Retinal pigment epithelial cell (primary cell): ENCODE results near the gene KIF24.

Experiments used
- DNase-seq: peaks from one replicate; pipeline ENCODE4 v3.0.0-alpha.2; 2010; ENCODE audit warnings: low read depth
- H3K4me3 ChIP-seq: 2 replicates; pipeline ENCODE4 v1.5.1; 2011; ENCODE audit warnings: mild to moderate bottlenecking, low read length, control low read depth, moderate library complexity
- TF ChIP-seq, protein P1 (sequence below): conservative IDR thresholded peaks from 2 replicates; pipeline ENCODE4 v1.5.1; 2011; ENCODE audit warnings: low read depth, low read length, control low read depth, inconsistent platforms

KIF24 gene, protein sequence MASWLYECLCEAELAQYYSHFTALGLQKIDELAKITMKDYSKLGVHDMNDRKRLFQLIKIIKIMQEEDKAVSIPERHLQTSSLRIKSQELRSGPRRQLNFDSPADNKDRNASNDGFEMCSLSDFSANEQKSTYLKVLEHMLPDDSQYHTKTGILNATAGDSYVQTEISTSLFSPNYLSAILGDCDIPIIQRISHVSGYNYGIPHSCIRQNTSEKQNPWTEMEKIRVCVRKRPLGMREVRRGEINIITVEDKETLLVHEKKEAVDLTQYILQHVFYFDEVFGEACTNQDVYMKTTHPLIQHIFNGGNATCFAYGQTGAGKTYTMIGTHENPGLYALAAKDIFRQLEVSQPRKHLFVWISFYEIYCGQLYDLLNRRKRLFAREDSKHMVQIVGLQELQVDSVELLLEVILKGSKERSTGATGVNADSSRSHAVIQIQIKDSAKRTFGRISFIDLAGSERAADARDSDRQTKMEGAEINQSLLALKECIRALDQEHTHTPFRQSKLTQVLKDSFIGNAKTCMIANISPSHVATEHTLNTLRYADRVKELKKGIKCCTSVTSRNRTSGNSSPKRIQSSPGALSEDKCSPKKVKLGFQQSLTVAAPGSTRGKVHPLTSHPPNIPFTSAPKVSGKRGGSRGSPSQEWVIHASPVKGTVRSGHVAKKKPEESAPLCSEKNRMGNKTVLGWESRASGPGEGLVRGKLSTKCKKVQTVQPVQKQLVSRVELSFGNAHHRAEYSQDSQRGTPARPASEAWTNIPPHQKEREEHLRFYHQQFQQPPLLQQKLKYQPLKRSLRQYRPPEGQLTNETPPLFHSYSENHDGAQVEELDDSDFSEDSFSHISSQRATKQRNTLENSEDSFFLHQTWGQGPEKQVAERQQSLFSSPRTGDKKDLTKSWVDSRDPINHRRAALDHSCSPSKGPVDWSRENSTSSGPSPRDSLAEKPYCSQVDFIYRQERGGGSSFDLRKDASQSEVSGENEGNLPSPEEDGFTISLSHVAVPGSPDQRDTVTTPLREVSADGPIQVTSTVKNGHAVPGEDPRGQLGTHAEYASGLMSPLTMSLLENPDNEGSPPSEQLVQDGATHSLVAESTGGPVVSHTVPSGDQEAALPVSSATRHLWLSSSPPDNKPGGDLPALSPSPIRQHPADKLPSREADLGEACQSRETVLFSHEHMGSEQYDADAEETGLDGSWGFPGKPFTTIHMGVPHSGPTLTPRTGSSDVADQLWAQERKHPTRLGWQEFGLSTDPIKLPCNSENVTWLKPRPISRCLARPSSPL (N-terminal part only)

DNA sequence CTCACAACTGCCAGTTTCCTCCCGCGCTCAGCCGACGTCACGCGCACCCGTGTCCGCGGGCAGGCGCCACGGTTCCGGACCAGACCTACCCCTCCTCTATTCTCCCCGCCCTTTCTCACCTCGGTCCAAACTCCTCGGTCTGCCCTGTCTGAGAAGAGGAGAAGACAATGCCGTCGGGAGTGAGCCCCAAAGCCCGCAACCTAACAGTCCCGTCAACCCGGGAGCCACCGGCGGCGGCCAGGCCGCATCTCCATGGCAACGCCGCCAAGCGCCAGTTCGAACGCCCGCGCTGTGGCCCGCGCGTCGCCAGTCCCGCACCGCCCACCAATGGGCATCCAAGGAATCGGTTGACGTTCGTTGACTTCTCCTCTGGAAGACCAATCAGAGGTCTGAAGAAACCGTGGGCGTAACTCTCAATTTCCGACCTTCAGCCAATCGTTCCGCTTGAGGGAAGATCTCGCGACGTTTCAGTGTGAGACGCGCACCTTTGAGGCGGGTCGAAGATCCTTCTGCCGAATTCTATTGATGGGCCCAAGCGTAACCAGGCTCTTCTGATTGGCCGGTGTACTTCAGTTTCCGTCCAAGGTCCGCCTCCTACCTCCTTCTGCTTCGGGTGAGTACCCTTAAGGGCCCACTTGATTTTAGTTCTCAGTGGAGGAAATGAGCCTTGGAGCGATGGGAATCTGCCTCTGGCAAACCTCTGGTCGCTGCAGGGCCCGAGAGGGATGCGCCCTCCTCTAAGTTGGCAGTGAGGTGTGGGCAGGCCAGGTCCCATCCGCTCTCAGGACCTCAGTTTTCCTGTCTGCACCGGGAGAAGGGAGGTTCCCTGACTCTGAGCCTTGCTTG, at the start of gene KIF24, which contains the start of gene NUDT2:
KIF24 (minus strand) TSS at position 282 of the 846 bp plus-strand sequence. CDS start 17,922 bp downstream, outside the sequence.
NUDT2 (plus strand) TSS at position 583 of the 846 bp plus-strand sequence. CDS start 9,471 bp downstream, outside the sequence.
- peak within 1 kb of the TSS; percentile 88 for H3K4me3 ChIP-seq

DNA sequence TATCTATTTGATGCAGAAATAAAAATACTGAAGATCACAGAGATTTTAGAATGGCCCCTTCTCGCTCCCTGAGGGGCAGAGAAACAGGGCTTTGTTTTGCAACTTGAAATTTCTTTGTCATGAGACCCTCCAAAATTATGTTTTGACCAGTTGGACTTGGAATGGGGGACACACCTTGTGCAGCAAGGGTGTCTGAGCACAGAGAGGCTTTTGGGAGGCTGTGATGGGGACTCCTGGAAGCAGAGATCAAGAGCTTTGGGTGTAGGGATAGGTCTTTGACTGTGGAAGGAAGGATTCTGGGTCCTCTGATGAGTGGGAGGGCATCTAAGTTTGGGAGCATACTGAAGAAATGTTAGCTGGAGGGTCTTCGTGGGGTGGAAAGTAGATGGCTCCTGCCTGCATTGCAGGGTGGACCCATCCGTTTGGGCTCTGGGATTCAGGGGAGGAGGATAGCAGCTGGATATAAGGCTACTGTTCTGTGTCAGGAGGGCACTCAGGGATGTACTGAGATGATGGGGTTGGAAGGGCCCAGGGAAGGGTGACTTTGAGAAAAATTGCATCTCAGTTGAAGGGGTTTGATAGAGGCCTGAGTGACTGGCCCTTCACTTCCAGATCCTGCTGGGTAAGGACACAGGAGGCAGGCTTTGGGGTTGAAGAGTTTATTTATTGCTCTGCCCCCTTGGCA, 49.5 kb upstream of the KIF24 start:
- no peak for DNase-seq
- TF ChIP-seq, protein P1, sequence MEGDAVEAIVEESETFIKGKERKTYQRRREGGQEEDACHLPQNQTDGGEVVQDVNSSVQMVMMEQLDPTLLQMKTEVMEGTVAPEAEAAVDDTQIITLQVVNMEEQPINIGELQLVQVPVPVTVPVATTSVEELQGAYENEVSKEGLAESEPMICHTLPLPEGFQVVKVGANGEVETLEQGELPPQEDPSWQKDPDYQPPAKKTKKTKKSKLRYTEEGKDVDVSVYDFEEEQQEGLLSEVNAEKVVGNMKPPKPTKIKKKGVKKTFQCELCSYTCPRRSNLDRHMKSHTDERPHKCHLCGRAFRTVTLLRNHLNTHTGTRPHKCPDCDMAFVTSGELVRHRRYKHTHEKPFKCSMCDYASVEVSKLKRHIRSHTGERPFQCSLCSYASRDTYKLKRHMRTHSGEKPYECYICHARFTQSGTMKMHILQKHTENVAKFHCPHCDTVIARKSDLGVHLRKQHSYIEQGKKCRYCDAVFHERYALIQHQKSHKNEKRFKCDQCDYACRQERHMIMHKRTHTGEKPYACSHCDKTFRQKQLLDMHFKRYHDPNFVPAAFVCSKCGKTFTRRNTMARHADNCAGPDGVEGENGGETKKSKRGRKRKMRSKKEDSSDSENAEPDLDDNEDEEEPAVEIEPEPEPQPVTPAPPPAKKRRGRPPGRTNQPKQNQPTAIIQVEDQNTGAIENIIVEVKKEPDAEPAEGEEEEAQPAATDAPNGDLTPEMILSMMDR, result no peak
- H3K4me3 ChIP-seq, result no peak overlapping the region

More for the DNA sequence above, at the start of gene KIF24, which contains the start of gene NUDT2:
- TF ChIP-seq, protein P1, result no peak
- DNase-seq, result peak; percentile 99

DNA sequence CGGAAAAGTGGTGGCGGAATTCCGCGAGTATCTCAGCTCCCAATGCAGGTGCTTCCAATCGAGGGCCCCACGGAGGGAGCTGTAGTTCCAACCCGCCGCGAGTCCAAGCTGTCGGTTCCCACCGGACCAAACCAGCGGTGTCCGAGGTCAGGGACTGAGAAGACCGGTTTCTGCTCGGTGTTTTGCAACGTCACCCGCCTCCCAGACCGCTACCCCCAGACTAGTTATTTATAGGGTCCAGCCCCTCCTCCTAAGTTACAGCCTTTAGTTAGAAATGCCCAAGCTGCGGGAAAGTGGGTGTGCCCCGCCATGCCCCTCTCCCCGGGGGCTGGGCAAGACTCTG, 48.3 kb upstream of the KIF24 start:
- DNase-seq, result no peak
- H3K4me3 ChIP-seq, result peak overlapping the region; percentile 78
- TF ChIP-seq, protein P1, result no peak

DNA sequence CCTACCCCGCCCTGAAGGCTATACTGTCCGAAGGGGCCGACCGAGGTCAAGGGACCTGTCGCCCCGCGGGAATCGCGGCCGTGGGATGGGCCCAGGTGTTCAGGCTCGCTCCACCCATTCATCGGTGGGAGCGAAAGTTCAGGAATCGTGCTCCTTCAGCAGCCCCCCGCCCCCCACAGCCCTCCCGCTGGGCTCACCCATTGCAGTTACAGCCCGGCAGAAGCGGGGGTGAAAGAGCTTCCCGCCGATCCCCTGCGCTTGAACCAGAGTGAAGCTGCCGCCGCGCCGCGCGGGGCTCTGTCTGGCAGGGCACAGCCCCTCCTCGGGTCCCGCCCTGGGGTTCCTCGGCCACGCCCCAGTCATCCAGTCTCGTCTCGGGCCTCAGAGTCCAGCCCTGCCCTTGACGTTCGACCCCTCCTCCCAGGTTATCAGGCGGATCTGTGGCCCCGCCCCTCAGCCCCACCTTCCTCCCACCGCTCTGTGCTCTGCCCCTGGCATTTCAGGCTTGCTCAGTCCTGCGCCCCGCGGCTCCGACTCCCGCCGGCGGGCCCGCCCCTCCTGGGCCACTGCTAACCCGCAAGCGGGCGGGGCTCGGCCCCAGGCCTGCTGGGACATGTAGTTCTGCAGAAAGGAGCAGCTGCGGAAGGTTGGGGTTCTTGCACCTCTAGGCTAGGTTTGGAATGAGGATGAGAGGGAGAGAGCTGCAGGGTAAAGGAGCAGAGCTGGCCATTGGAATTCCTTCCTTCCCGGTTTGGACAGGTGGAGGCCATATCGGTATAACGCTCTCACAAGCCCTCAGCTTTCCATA, 47.7 kb upstream of the KIF24 start, which contains the start of gene MYORG:
MYORG (minus strand) TSS at position 303 of the 808 bp plus-strand sequence. CDS start 3,955 bp downstream, outside the sequence.
- peak within 1 kb of the TSS; percentile 78 for H3K4me3 ChIP-seq
- TF ChIP-seq, protein P1, result no peak
- DNase-seq, result peak; percentile 62

DNA sequence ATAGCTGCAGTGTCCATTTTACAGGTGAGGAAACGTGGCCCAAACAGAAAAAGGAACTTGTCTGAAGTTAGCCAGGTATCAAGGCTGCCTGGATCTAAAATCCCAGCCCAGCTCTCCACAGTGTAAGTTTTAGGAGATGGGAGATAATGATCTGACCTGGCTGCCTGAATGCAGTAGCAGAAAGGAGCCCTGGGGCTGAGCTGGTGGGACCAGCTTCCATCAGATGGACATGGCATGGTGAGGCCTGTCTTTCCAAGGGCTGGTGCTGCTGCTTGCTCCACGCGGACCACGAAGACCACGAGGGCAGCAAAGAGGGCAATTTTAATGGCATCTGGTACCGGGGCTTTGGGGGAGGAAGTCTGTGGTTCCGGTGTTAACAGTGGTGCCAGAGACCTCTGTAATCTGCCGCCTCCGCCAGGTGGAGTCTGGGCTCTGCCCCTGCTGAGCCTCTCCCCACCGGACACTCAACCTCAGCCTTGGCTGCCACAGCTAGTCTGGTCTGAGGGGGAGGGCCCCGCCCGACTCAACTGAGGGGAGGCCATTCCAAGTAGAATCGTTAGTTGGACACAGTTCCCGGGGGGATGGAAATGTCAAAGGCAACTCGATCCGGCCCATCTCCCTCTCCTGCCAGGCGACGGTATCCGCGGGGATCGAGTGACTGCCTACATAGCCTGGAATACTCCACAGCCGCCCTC, 47.0 kb upstream of the KIF24 start:
- peak overlapping the region; percentile 78 for H3K4me3 ChIP-seq
- TF ChIP-seq, protein P1, result peak; percentile 34
- no peak for DNase-seq
